Coronary artery (tissue), 2 donors: Measurements from ENCODE around the gene MMP27.

ENCODE experiments used
- DNase-seq: peaks from one replicate; pipeline ENCODE4 v3.0.0-alpha.2; 2017; ENCODE audit warnings: low spot score
- H3K27ac ChIP-seq, 2 donors: fragments of 200-600 bp; sonication (generic); one replicate each; pipeline ENCODE4 v1.5.1; 2016 to 2019
- H3K4me3 ChIP-seq: fragments of 200-600 bp; sonication (generic); 2 replicates; pipeline ENCODE4 v1.5.1; 2016; ENCODE audit warnings: mild to moderate bottlenecking, moderate library complexity
- TF ChIP-seq, protein P1 (sequence below): fragments of 200-600 bp; sonication (generic); IDR thresholded peaks from one replicate; pipeline ENCODE4 v1.5.1; 2019; ENCODE audit warnings: antibody characterized with exemption

MMP27 gene

GRCh38 chr11:102666331-102666957 is 39.1 kb downstream of the MMP27 start:
- TF ChIP-seq, protein P1, sequence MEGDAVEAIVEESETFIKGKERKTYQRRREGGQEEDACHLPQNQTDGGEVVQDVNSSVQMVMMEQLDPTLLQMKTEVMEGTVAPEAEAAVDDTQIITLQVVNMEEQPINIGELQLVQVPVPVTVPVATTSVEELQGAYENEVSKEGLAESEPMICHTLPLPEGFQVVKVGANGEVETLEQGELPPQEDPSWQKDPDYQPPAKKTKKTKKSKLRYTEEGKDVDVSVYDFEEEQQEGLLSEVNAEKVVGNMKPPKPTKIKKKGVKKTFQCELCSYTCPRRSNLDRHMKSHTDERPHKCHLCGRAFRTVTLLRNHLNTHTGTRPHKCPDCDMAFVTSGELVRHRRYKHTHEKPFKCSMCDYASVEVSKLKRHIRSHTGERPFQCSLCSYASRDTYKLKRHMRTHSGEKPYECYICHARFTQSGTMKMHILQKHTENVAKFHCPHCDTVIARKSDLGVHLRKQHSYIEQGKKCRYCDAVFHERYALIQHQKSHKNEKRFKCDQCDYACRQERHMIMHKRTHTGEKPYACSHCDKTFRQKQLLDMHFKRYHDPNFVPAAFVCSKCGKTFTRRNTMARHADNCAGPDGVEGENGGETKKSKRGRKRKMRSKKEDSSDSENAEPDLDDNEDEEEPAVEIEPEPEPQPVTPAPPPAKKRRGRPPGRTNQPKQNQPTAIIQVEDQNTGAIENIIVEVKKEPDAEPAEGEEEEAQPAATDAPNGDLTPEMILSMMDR: peak; percentile 64
- H3K4me3 ChIP-seq: no peak overlapping the region
- DNase-seq: no peak
- no peak overlapping the region for H3K27ac ChIP-seq

- TF ChIP-seq, protein P1: no peak
- Histone ChIP-seq H3K27ac (no peak overlapping the region), H3K4me3 (no peak overlapping the region)
- DNase-seq: no peak
Measured at GRCh38 chr11:102664001-102664752, 41.4 kb downstream of the MMP27 start.

- no peak overlapping the region for H3K4me3 ChIP-seq
- DNase-seq: no peak
- TF ChIP-seq, protein P1: no peak
- H3K27ac ChIP-seq: no peak overlapping the region
Measured at GRCh38 chr11:102662607-102663006, 43.0 kb downstream of the MMP27 start.

DNA sequence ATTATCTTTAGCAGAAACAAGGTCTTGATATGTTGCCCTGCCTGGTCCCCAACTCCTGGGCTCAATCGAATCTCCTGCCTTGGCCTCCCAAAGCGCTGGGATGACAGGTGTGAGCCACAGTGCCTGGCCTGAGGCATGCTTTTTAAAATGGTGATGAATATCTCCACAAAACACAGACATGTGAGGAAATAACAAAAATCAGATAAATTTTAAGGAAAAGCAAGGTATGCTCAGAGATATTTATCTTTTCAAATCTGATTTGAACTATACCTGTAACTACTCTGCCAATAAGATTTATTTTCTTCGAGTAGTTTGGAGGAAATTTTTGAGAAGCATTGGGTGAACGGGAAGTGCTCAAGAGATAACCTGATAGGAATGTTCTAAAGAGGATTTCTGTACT is 44.5 kb downstream of the MMP27 start:
- DNase-seq: no peak
- Histone ChIP-seq H3K4me3 (no peak overlapping the region), H3K27ac (no peak overlapping the region)
- TF ChIP-seq, protein P1: no peak

GRCh38 chr11:102656528-102656927 is 49.0 kb downstream of the MMP27 start:
- H3K4me3 ChIP-seq: no peak overlapping the region
- DNase-seq: no peak
- TF ChIP-seq, protein P1: no peak

GRCh38 chr11:102655547-102655946 is 50.0 kb downstream of the MMP27 start:
- Histone ChIP-seq H3K4me3 (no peak overlapping the region), H3K27ac (no peak overlapping the region)
- no peak for DNase-seq
- TF ChIP-seq, protein P1: no peak

More at GRCh38 chr11:102656528-102656927, 49.0 kb downstream of the MMP27 start:
- no peak overlapping the region for H3K27ac ChIP-seq

DNA sequence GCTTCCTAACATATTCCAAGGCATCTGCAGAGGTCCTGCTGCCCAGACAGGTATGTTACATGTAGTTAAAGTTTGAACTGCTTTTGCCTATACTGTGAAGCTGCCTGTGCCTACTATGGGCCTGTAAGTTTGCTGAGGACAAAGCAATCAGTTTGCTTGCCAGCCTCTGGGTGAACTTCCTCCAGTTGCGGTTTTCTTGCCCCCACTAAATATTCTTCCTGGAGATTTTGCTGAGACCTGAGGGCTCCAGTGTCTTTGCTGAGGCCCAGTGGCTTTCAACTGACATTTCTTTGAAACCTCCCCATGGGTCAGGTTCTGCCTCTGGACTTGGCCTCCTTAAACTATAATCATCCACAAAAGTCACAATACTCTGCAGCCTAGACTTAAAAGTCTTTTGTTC is 50.8 kb downstream of the MMP27 start:
- Histone ChIP-seq H3K27ac (no peak overlapping the region), H3K4me3 (no peak overlapping the region)
- no peak for DNase-seq
- TF ChIP-seq, protein P1: no peak
